GM21390 (cell line): ENCODE data around the gene PCSK5.
"Not testable (repeated sequence)": the region's sequence is repeated elsewhere in the genome, so short reads cannot be mapped to it uniquely, and the experiment has no call there.

Experiments
- ATAC-seq: cut with Tn5 transposase; IDR thresholded peaks from one replicate; pipeline ENCODE4 v1.9.1; 2021; ENCODE audit not compliant: unreplicated experiment

PCSK5 gene

DNA sequence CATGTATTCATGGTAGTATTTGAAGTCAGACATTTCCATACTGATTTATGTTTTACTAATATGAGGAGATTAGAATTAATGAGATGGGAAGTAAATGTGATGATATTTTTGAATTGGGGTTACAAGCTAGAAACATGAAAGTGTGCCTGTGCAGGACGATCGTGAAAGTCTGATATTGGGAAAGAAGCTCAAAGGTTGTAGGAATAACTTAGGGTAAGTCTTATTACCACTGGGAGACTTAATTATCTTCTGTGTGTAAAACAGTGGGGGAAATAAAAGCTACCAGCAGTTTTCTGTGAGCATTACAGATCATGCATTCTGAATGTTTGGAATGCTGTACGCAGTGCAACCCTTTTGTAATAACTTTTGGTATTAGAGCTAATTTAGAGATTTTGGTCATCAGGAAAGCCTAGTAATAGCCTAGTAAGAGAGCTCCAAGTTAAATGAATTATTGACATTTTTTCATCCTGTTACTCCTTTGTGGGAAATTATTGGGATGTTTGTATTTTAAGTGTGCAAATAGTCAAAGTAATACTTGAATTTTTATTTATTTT, 153.9 kb downstream of the PCSK5 start:
- ATAC-seq, result no peak

DNA sequence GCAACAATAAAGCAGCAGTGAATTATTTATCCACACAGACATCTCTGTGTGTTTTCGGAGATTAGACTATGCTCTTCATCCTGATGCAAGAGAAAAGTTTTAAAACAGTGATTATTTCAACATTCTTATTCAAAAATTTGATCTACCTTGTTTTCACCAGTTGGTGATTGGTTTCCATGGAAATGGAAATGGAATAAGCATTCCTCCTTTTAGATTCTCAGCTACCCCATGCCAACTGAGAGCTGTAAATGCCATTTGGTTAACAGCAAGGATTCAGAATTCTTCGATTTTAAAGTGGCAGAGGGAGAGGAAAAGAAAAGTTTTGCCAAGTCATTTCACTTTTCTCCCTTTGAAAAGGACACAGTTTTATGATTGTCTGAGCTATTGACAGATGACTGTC, 154.7 kb downstream of the PCSK5 start:
- ATAC-seq, result no peak

DNA sequence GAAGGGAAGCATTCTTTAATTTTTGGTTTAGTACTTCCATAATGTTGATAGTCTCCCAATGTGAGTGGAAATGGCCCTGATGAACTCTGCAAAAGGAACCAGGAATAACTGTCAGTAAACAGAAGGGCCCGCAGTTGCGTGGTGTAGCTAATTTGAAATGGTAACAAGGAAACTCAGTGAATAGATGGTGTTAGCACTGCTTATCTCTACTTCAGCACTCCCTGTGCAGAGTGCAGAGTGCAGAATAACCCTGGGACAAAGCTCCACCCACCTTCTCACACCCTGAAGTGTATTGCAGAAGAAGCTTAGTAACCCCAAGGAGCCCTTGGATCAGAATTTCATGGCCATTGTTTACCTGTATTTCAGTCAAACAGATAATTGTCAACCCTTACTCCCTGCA, 158.9 kb downstream of the PCSK5 start:
- no peak for ATAC-seq

DNA sequence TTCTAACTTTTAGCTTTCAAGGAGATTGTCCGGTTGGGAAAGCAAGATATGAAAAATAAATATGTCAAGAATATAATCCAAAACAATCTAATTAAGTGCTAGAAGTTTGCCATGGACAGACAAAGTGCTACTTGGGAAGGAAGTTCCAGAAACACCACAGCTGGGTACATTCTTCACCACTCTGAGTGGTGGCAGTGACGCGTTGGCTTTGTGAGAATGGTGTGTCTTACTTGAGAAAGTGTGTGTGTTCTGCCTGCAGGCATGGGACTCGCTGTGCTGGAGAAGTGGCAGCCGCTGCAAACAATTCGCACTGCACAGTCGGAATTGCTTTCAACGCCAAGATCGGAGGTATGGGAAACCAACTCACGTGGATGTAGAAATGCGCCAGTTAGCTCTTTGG, 177.2 kb downstream of the PCSK5 start:
- ATAC-seq, result no peak

DNA sequence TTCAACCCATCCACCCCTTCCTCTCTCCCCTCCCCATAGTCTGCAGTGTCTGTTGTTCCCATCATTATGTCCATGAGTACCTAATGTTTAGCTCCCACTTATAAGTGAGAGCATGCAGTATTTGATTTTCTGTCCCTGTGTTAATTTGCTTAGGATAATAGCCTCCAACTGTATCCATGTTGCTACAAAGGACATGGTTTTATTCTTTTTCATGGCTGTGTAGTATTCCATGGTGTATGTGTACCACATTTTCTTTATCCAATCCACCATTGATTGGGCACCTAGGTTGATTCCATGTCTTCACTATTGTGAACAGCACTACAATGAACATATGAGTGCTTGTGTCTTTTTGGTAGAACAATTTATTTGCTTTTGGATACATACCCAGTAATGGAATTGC, 187.1 kb downstream of the PCSK5 start:
- no peak for ATAC-seq

DNA sequence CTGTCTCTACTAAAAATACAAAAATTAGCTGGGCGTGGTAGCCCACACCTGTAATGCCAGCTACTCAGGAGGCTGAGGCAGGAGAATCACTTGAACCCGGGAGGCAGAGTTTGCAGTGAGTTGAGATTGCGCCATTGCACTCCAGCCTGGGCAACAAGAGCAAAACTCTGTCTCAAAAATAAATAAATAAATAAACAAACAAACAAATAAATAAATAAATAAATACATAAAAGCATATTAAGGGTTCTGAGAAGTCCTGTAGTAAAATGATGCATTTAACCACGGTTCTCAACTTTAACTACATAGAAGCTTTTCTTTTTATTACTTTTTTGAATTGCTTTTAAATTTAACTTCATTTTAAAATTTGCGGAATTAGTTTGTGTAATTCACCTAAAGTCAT, 190.8 kb downstream of the PCSK5 start:
- not testable (repeated sequence) for ATAC-seq

DNA sequence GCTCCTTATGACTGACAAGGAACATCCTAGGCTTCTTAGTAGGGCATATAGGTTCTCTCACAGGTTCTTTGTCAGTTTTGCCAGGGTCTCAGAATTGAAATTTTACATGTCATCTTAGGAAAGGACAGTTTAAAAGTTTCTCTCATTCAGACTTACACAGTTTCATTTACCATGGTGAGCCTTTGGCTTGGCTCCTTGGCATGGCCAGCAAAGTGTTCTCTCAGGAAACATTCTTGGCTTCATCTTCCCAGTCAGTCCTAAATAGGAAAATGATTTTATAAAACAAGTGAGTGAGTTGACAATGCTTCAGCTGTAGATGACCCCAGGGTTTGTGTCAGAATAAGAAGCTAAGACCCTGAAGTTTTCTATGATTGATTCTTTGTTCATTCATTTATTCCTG, 191.6 kb downstream of the PCSK5 start:
- no peak for ATAC-seq

DNA sequence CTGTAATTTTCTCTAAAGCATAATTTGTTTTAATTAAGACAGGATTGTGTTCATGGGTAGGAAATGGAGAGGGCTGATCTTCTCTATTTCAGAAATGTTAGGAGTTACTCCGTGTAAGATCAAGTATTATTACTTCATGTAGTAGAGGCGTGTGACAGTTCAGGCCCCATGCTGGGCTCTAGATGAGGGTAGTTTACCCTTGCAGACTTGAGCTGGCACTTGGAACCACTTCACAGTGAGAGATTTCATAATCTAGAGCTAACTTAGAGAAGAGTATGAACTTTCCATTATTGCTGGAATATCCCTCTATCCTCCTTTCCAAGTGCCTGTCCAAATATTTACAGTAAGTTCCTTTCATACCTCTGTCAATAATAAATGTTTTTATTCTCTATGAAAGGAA, 195.1 kb downstream of the PCSK5 start:
- ATAC-seq, result no peak

DNA sequence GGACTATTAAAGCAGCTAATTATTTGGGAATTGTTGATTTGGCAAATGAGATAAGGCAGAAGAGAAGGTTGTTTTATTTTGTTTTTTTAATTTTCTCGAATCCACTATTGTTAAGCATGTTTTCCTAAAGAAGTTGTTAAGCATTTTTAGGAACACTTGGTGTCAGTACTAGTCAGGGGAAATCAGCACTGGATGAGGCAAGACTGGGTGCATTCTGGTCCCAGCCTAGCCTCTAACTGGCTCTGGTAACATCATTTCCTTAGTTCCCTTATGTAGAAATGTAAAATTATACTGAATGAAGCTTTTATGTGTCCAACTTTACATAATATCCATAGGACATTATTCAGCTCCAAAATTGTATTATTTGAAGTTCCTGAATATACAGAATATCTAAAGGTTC, 196.1 kb downstream of the PCSK5 start:
- no peak for ATAC-seq

DNA sequence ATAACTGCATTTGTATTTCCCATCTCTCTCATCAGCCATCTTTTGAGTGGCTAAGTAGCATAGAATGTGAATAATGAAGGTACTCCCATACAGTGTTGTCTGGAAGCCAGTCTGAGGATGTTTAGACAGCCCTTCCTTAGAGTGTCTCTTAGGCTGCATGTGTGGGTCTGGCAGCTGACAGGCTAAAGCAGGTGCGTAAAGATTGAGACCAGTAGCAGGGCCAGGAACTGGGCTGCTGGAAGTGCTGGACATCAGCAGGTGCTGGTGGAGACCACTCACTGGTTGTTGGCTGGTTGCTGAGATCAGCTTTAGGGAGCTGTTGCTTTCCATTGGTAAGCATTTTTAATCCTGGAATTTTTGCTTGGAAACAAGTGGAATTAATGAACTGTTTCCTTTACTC, 197.5 kb downstream of the PCSK5 start:
- ATAC-seq, result no peak

DNA sequence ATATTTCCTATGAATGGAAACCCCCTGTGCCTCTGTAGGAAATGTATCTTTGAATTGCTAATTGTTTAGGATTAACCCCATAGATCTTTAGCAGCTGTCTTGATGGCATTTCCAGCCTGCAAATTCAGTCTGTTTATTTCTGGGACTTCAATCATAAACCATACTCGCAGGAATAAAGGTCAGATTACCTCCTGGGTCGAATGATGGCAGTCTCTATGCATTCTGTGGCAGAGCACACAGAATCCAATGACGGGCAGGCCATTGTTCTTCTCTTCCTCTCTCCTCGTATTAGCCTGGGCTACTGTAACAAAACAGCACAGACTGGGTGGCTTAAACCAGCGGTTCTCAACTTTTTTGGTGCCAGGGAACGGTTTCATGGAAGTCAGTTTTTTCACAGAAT, 199.9 kb downstream of the PCSK5 start:
- no peak for ATAC-seq

DNA sequence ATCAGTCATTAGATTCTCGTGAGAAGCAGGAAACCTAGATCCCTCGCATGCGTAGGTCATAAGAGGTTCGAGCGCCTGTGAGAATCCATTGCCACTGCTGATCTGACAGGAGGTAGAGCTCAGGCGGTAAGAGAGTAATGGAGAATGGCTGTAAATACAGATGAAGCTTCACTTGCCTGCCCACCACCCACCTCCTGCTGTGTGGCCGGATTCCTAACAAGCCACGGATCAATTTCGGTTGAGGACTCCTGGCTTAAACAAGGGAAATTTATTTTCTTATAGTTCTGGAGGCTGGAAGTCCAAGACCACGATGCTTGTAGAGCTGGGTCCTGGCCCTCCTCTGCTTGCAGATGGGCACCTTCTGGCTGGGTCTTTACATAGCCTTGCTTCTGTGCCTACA, 200.4 kb downstream of the PCSK5 start:
- no peak for ATAC-seq

DNA sequence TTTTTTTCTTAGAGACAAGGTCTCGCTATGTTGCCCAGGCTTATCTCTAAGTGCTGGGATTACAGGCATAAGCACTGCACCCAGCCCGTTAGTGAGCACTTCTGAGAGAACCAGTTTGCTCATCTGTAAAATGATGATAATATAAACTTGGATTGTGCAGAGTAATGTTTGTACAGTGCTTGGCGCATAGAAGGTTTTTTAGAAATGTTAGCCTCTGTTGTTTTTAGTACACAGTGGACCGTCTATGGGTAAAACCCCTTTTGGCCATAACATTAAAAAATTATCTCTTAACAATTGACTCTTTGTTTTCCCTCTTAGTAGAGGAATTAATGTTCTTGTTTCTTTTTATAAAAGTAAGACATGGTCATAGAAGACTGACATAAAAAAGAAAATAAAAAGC, 202.1 kb downstream of the PCSK5 start:
- no peak for ATAC-seq

DNA sequence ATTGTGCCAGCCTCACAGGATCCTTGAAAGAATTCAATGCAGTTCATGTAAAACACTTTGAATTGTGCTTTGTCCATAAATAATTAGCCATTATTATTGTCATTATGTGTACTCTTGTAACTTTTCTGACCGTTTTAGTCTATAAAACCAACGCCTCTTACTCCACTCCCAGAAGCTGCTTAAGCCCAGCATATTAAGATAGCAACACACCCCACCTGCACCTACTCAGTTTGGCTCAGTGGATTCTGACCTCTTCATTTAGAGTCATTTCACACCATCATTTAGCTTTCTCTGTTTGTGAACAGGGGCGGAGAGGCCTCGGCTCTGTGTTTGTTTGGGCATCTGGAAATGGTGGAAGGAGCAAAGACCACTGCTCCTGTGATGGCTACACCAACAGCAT, 205.1 kb downstream of the PCSK5 start:
- no peak for ATAC-seq

DNA sequence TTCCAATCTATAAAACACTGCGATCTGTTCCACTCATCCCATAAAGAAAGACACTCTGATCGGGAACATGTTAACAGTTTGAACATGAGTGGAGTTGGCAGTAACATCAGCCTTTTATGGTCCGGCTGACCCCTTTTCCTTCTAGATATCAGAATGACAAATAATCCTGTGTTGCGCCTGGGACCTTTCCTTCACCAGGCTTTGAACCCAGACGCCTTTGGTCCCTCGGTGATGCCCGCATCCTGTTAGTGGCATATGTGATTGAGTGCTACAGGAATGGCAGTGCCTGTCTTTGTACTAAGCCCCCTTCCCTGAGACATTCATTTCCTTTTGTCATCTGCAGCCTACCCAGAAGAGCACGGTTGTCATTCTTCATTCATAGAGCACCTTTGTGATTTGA, 209.0 kb downstream of the PCSK5 start:
- ATAC-seq, result no peak

DNA sequence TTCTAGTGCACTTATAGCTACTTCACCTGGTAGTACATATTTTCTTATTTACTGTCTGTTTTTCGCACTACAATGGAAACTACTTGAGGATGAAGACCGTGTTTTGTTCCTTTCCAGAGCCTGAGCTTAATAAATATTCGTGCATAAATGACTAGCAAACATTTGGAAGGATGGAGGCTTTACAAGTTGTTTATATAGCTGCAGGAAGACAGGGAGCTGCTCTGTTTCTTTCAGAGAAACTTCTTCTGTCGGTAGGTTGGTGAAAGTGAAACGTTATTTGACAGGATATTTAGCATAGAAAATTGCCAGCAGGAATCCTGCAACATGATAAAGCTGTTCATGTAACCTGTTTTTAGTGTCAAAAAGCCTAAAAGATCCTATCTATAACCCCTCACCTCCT, 210.6 kb downstream of the PCSK5 start:
- no peak for ATAC-seq

DNA sequence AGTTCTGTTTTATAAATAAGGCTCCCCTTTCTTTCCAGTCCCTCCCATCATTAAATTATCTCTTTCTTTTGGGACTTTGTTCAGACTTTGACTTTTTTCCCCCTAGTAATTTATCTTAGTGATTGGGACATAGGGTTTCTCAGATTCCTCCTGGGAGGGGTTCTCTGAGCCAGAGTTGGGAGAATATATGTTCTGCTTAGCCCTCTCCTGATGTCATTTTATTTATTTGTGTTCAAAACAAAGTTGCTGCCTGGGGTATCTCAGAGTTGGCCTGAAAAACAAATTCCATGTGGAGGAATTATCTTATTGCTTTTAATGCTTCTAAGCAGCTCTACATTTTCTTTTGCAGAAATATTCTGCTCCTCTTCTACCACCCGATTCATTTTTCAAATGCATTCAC, 211.0 kb downstream of the PCSK5 start:
- no peak for ATAC-seq

DNA sequence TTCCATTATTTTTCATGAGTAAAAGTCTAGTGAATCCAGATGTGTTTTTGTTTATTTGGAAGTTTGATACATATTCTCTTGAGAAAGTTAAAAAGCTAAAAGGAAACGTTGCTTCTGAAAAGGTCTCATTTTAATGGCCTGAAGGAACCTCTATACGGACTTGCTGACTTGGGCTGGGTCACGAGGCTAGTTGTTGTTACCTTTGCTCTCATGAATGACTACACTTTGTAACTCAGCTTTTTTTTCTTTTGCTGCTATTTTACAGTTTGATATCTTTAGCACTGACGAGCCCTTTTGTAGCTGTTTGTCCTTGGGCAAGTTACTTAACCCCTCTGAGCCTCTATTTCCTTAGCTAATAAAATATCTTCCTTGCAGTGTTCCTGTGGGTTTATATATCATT, 211.5 kb downstream of the PCSK5 start:
- ATAC-seq, result no peak

DNA sequence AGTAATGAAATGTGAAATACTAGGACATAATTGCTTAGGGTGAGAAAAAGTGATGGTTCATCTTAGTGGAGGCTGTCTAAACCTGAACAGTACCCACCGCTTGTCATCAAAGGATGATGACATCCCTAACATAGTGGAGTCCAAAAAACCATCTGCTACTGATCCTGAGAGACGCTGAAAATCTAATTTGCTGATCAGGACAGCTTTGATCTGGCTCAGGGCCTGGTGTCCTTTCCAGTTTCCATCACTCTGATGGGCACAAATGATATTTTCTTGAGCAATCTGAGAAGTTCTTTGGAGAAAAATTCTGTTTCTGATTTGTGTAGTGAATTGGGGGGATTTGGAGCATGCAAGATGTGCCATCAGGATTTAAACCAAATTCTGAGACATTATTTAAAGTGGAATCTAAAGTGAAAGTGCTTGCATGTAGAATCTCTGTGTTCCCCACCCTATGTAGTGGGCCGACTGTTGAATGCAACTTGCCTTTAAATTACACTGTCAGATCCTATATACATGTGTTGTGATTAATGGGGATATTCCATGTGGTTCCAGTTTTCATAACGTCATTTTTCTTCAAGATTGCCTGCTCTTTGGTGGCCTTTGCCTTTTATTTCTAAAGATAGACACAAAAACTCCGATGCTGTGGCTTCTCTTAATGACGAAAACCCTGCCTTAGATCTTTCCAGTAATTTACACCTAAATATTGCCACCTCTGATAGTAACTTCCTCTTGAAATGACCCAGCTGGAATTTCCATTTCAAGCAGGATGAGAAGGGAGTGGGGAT, 213.2 kb downstream of the PCSK5 start:
- ATAC-seq, result no peak

DNA sequence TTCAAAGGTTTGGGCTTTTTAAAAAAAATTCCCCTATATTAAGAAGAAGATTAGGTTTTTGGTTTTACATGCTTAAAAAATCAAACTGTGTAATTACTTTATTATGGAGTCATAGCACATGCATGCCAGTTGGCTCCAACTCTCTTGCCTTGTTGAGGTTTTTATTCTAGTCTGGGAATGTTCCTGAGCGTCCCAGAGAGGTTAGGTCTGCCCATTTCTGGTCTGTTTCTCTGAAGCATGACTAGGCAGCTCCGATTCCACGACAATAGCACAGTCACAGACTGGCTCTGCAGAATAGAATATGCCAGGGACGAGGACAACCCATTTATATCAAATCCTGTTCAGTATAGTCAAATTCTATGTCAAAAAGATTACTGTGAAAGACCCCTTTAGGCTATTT, 217.0 kb downstream of the PCSK5 start:
- no peak for ATAC-seq

DNA sequence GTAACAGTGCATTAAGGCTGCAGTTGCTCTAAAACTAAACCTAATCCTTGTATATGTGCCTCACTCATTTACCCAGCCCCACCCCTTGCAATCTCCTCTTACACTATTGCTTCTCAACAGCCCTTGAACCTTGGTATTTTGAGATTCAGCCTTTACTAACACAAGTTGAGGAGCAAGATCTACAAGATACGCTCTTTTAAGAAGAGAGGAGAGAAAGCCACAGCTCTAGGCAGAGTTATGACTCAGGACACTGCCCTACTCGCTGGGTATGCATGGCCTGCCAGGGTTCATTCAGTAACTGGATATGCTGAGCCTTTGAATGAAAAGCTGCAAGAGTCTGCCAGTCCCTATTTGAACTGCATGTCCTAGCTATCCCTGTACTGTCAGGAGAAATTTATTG, 219.5 kb downstream of the PCSK5 start:
- ATAC-seq, result no peak

DNA sequence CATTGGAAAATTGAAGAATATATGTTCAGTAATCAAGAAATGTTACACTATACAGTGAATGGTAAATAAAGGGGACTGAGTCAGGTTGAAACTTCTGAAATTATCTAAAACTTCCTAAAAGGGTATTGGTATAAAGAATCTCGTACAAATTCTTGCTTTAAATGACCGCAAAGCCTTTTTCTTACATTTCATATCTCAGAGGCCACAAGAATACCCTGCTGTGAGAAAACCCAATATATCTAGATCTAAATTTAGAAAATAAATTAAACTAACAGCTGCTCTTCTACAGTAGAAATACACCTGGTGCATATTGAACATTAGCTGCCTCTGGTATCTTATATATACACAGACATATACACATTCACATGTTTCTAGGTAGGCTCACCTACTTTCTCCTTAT, 221.7 kb downstream of the PCSK5 start:
- no peak for ATAC-seq

DNA sequence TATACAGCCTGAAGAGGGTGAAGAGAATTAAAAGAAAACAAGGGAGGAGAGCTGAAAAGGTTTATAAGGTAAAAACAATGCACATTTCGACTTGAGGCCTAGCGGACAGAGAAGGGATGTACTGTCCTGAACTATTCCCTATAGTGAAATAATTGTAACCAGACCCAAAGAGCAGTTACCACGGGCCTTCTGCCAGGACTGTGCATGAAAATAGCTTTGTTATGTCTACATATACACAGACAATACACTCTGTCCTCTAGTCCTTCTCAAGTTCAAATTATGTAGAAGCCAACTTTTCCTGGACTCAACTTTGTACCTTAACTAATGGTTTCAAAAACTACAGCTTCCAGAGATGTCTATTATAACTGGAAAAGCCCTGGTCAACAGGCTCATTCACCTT, 223.7 kb downstream of the PCSK5 start:
- no peak for ATAC-seq
